DMS153 treated with DMSO at 0.1 percent for 48 hours (cell line): ENCODE results near the gene CAMSAP3.
A peak's percentile ranks its signal among the peaks of the same experiment; 100 is the strongest.

Experiments used
- DNase-seq: peaks from one replicate; lab custom pipeline; 2025; ENCODE audit not compliant: unreplicated experiment; lab: John Stamatoyannopoulos, UW

Gene CAMSAP3

DNA sequence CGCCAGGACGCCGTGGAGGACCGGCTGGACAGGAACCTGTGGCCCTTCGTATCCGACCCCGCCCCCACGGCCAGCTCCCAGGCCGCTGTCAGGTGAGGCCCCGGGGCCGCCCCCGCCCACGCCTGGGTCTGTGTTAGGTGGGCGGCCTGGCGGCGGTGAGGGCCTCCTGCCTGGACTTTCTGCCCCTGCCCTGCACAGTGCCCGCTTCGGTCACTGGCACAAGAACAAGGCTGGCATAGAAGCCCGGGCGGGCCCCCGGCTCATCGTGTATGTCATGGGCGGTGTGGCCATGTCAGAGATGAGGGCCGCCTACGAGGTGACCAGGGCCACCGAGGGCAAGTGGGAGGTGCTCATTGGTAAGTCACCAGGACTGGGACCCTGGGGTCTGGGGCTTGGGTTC, 51.5 kb downstream of the CAMSAP3 start:
- DNase-seq: no peak

DNA sequence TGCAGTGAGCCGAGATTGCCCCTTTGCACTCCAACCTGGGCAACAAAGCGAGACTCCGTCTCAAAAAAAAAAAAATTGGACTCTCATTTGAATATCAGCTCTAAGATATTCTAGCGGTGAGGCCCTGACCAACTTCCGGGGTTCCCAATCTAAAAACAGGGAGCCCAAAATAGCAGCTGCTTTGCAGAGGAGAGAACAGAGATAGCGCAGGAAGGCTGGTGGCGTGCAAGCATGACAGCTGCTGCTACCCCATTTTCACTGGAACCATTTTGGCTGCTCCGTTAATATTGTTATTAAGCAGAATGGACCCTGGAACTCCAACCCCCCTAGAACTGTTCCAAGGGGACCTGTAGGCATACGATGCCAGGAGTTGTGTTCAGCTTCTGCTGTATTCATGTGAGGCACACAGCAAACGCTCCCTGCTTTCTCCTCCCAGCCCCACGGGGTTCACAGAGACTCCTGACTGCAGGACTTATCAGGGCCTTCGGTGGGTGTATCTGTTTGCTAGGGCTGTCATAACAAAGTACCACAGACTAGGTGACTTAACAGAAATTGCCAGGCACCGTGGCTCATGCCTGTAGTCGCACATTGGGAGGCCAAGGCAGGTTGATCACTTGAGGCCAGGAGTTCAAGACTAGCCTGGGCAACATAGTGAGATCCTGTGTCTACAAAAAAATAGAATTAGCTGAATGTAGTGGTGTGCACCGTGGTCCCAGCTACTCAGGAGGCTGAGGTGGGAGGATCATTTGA, 52.8 kb downstream of the CAMSAP3 start:
- DNase-seq: no peak

DNA sequence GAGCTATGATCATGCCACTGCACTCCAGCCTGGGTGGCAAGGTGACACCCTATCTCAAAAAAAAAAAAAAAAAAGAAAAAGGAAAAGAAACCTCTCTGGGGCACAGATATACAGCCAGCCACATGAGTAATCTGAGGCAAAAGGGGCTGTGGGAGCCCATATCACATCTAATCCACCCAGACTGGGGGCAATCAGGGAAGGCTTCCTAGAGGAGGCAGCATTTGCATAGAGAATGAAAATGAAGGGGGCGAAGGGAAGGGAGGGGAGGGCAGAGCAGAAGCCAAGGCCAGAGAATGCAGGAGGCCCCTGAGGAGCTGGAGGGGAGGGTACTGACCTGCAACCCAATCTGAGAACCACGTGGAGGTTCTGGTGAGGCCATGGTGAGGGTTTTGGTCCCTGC, 54.5 kb downstream of the CAMSAP3 start:
- no peak for DNase-seq

GRCh38 chr19:7652061-7652641, 56.5 kb downstream of the CAMSAP3 start:
- peak; percentile 75 for DNase-seq

DNA sequence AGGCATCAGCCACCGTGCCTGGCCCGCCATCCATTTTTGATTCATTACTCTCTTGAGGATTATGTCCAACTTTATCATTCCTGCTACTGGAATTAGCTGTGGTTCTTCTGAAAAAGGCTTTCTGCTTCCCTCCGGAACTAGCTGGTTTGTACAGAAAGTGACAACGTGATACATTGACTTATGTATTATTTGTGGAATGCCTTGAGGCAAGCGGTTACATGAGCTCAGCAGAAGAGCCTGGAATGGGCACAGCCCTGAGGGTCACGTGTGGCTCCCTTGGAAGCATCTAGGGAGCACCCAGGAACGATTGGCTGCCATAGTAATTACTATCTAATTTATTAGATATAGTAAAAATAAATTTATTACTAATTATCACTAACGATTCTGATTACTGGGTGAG, 58.7 kb downstream of the CAMSAP3 start:
- DNase-seq: no peak

GRCh38 chr19:7655581-7655980, 59.9 kb downstream of the CAMSAP3 start:
- DNase-seq: no peak

DNA sequence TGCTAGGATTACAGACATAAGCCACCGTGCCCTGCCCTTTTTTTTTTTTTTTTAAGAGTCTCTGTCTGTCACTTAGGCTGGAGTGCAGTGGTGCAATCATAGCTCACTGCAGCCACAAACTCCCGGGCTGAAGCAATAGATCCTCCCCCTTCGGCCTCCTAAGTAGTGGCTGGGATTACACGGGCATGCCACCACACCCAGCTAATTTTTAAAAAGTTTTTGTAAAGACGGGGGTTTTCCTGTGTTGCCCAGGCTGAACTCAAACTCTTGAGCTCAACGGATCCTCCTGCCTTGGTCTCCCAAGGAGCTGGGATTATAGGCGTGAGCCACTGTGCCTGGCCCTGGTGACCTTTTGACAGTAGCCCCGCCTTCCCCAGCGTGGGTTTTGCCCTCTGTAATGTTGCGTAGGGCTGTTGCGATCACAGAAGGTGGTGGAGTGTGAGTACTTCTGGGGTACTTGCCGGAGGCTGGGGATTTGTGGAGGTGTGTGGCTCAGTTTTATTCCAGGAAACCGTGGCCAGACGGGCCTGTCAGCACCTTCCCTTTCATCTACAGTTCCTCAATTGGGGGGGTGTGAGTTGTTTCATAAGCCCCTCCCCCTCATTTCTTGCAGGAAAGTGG, 61.6 kb downstream of the CAMSAP3 start:
- DNase-seq: no peak

DNA sequence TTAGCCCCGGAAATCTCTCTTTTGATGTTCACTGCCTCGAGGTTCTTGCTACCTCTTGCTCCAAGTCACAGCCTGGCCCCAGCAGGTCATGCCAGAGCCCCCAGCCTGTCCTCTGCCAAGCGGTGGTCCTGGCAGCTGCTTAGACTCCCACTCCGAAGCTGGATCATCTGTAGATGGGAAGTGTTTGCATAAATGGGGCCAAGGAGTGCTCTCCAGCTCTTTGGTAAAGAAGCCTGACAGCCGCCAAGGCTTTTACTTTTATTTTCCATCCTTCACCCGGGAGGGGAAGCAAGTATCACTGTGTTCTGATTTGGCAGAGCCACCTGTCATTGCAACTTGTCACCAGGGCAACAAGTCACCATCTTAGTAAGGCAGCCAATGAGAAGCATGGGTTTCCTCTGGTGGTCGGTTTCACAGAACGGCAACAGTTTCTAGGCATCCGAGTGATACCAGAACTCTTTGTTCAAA, 62.6 kb downstream of the CAMSAP3 start:
- no peak for DNase-seq

DNA sequence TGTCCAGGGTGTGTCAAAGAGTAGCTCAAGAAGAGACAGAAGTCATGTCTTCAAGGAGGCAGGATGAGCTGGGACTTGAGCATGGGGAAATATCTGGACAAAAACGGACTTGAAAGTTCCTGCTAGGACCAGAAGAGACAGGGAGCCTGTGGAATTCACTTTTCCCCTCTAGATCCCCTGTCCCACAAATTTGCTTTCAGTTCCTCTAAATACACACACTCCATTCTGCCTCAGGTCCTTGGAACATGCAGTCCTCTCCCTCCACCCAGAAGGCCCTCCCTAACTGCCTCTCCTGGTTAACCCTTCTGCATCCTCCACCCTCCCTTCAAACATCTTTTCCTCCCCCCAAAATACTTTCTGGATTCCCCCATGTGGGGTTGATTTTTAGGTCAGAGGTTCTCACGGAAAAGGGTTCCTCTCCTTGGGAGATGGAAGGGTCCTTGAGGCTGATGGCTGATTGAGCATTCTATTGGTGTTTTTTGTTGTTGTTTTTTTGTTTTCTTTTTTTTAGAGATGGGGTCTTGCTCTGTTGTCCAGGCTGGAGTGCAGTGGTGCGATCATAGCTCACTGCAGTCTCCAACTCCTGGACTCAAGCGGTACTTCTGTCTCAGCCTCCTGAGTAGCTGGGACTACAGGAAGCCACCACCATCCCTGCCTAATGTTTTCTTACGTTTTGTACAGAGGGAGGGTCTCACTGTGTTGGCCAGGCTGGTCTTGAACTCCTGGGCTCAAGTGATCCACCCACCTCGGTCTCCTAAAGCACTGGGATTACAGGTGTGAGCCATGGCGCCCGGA, 66.3 kb downstream of the CAMSAP3 start:
- no peak for DNase-seq

DNA sequence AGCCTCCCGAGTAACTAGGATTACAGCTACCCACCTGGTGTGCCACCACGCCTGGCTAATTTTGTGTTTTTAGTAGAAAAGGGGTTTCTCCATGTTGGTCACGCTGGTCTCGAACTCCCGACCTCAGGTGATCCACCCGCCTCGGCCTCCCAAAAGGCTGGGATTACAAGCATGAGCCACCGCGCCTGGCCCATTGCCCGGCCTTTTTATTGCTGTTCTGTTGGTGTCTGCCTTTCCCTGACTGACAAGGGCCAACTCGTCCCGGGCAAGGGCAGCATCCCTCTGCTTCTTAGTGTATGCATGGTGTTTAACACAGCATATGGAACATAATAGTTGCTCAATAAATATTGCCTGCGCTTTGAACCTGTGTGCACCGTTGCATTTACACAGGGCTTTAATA, 67.0 kb downstream of the CAMSAP3 start:
- DNase-seq: no peak

DNA sequence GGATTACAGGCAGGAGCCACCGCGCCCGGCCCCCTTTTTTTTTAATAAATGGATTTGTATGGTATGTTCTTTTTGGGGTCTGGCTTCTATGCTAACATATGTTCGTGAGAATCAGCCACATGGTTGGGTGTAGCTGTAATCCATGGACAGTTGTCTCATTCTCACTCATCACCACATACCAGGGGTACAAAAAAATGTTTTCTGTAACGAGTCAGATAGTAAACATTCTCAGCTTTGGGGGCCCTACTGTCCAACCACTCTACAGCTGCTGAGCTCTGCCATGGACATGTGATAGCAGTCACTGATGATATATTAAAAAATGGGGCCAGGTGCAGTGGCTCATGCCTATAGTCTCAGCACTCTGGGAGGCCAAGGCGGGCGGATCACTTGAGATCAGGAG, 68.0 kb downstream of the CAMSAP3 start:
- DNase-seq: no peak

DNA sequence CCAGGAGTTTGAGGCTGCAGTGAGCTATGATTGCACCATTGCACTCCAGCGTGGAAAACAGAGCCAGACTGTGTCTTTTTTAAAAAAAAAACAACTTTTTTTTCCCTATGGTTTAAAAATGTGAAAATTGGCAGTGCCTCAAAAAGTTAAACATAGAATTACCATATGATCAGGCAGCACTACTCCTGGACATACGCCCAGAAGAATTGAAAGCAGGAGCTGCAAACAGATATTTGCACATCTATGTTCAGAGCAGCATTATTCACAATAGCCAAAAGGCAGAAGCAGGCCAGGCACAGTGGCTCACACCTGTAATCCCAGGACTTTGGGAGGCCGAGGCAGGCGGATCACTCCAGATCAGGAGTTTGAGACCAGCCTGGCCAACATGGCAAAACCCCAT, 69.4 kb downstream of the CAMSAP3 start:
- no peak for DNase-seq
